Measurements from ENCODE around the gene ADAM22.
"Not testable (repeated sequence)": the region's sequence is repeated elsewhere in the genome, so short reads cannot be mapped to it uniquely, and the experiment has no call there.

The ADAM22 gene

GRCh38 chr7:88115258-88115796 is 181.3 kb downstream of the ADAM22 start:
- DNase-seq, result no peak

GRCh38 chr7:88115816-88116215 is 181.8 kb downstream of the ADAM22 start:
- DNase-seq, result no peak

GRCh38 chr7:88116235-88116795 is 182.3 kb downstream of the ADAM22 start:
- no peak for DNase-seq

- DNase-seq, result no peak
These were observed 183.3 kb downstream of the ADAM22 start for GRCh38 chr7:88117325-88117724.

GRCh38 chr7:88121335-88121734 is 187.3 kb downstream of the ADAM22 start:
- DNase-seq, result no peak

- DNase-seq, result no peak
These were observed 193.7 kb downstream of the ADAM22 start for GRCh38 chr7:88127637-88128290.

GRCh38 chr7:88132725-88133124 is 198.7 kb downstream of the ADAM22 start:
- no peak for DNase-seq

GRCh38 chr7:88140947-88141346 is 206.9 kb downstream of the ADAM22 start:
- DNase-seq, result no peak

- no peak for DNase-seq
These were observed 207.4 kb downstream of the ADAM22 start for GRCh38 chr7:88141479-88141878.

GRCh38 chr7:88141953-88142352 is 207.9 kb downstream of the ADAM22 start:
- DNase-seq, result no peak

GRCh38 chr7:88146616-88147015 is 212.6 kb downstream of the ADAM22 start:
- no peak for DNase-seq

- no peak for DNase-seq
These were observed 213.3 kb downstream of the ADAM22 start for GRCh38 chr7:88147341-88147740.

GRCh38 chr7:88147949-88148348 is 213.9 kb downstream of the ADAM22 start:
- no peak for DNase-seq

GRCh38 chr7:88150033-88150432 is 216.0 kb downstream of the ADAM22 start:
- no peak for DNase-seq

- no peak for DNase-seq
These were observed 217.2 kb downstream of the ADAM22 start for GRCh38 chr7:88151119-88151790.

GRCh38 chr7:88153378-88153777 is 219.3 kb downstream of the ADAM22 start:
- DNase-seq, result no peak

GRCh38 chr7:88155756-88156155 is 221.7 kb downstream of the ADAM22 start:
- DNase-seq, result no peak

- no peak for DNase-seq
These were observed 222.3 kb downstream of the ADAM22 start for GRCh38 chr7:88156356-88156755.

- not testable (repeated sequence) for DNase-seq
These were observed 225.7 kb downstream of the ADAM22 start for GRCh38 chr7:88159741-88160140.

- no peak for DNase-seq
These were observed 231.6 kb downstream of the ADAM22 start for GRCh38 chr7:88165697-88166096.

- DNase-seq, result no peak
These were observed 233.2 kb downstream of the ADAM22 start for GRCh38 chr7:88167223-88167622.

GRCh38 chr7:88167721-88168120 is 233.7 kb downstream of the ADAM22 start:
- no peak for DNase-seq

GRCh38 chr7:88169717-88170320 is 235.8 kb downstream of the ADAM22 start:
- DNase-seq, result peak; percentile 38

GRCh38 chr7:88172842-88173241 is 238.8 kb downstream of the ADAM22 start:
- DNase-seq, result no peak

Measured in NCI-H69 (cell line).